ENCODE measurements around the gene CALR.
"Not testable (repeated sequence)": the region's sequence is repeated elsewhere in the genome, so short reads cannot be mapped to it uniquely, and the experiment has no call there.

Gene CALR

DNA sequence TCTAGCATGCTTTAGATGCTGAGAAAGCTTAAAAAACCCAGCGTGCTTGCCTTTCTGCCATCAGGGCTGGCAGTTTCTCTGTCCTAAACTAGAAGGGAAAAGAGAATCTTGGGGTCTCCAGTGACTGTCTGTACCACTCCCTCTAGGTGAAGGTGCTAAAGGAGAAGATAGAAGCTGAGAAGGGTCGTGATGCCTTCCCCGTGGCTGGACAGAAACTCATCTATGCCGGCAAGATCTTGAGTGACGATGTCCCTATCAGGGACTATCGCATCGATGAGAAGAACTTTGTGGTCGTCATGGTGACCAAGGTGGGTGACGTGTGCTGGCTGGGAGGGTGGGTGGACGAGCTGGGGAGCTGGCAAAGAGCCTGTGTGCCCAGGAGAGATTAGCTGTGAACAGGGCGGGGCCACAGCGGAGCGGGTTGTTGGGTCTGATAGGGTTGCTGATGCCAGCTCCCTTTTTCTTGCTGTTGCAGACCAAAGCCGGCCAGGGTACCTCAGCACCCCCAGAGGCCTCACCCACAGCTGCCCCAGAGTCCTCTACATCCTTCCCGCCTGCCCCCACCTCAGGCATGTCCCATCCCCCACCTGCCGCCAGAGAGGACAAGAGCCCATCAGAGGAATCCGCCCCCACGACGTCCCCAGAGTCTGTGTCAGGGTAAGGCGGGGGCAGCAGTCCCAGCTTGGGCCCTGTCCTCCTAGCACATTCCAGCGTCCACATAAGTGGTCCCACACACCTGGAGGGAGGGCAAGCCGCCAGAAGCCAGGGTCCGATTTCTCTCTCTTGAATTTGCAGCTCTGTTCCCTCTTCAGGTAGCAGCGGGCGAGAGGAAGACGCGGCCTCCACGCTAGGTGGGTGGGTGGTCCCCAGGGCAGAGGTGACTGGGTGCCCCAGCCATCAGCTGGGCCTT is 9.5 kb downstream of the CALR start:
- TF ChIP-seq CTCF (IDR thresholded peaks at IDR 0.05; ENCODE audit: low read length) (no peak), EZH2 (optimal IDR thresholded peaks at IDR 0.05; ENCODE audit: low read depth, low read length) (no peak), EZH2phosphoT487 (IDR thresholded peaks at IDR 0.05; ENCODE audit: low read length) (no peak)
- H3K27ac ChIP-seq (ENCODE audit: low read length) = no peak overlapping the region
- no peaks in the 10 kb centered on the region for H3K27me3 ChIP-seq (replicated peaks; ENCODE audit: insufficient read depth, low read length)
- no peaks in the 10 kb centered on the region for H3K9me3 ChIP-seq (replicated peaks; ENCODE audit: insufficient read depth, low read length)
- H3K4me3 ChIP-seq (ENCODE audit: low read length) = no peak overlapping the region
- H3K4me1 ChIP-seq (ENCODE audit: low read length) = peaks cover 11% of the 10 kb centered on the region
- peaks cover 22% of the 10 kb centered on the region for H3K36me3 ChIP-seq (replicated peaks; ENCODE audit: insufficient read depth, low read length)
- H4K20me1 ChIP-seq (ENCODE audit: insufficient read depth, low read length) = no peaks in the 10 kb centered on the region; the same call in 1 of the 2 replicates
- DNase-seq = no peak
- H3F3A ChIP-seq (ENCODE audit: insufficient read depth, low read length) = peaks cover 39% of the 10 kb centered on the region
- no peak overlapping the region for H2AFZ ChIP-seq (ENCODE audit: low read length)
- H3K4me2 ChIP-seq (ENCODE audit: low read depth, low read length) = no peak overlapping the region
- H3K9ac ChIP-seq (ENCODE audit: low read length) = no peak overlapping the region
- H3K9me2 ChIP-seq (replicated peaks; ENCODE audit: insufficient read depth, low read length) = no peaks in the 10 kb centered on the region
- H3K79me2 ChIP-seq (ENCODE audit: low read length) = peaks cover 67% of the 10 kb centered on the region

DNA sequence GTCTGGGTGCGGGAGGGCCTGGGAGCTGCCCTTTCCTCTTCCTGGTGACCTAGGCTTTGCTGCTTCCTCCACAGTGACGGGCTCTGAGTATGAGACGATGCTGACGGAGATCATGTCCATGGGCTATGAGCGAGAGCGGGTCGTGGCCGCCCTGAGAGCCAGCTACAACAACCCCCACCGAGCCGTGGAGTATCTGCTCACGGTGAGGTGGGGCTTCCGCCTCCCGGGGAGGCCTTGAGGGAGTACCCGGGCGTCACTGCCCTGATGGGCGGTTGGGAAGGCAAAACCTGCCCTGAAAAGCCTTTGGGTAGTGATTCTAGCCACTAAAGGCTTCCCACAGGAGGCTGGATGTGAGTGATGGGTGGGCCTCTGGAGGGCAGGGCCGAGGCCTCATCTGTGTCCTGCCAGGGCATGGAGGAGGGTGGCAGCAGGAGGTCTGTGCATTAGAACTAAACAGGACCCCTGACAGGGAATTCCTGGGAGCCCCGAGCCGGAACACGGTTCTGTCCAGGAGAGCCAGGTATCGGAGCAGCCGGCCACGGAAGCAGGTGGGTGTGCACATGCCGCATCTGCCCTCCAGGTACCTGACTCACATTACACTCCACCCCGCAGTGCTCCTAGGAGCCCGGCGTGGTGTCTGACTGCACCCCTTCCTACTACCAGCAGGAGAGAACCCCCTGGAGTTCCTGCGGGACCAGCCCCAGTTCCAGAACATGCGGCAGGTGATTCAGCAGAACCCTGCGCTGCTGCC is 10.4 kb downstream of the CALR start:
- Histone ChIP-seq H3K79me2 (ENCODE audit: low read length) (peaks cover 67% of the 10 kb centered on the region), H3K9me2 (replicated peaks; ENCODE audit: insufficient read depth, low read length) (no peaks in the 10 kb centered on the region), H3K27ac (ENCODE audit: low read length) (no peak overlapping the region), H3K27me3 (replicated peaks; ENCODE audit: insufficient read depth, low read length) (no peaks in the 10 kb centered on the region), H4K20me1 (ENCODE audit: insufficient read depth, low read length) (peaks cover 2% of the 10 kb centered on the region; the same call in 1 of the 2 replicates), H3F3A (ENCODE audit: insufficient read depth, low read length) (peaks cover 40% of the 10 kb centered on the region), H3K36me3 (replicated peaks; ENCODE audit: insufficient read depth, low read length) (peaks cover 21% of the 10 kb centered on the region), H3K9ac (ENCODE audit: low read length) (no peak overlapping the region), H3K9me3 (replicated peaks; ENCODE audit: insufficient read depth, low read length) (no peaks in the 10 kb centered on the region), H2AFZ (ENCODE audit: low read length) (no peak overlapping the region), H3K4me1 (ENCODE audit: low read length) (peaks cover 7% of the 10 kb centered on the region), H3K4me3 (ENCODE audit: low read length) (no peak overlapping the region), H3K4me2 (ENCODE audit: low read depth, low read length) (no peak overlapping the region)
- no peak for DNase-seq
- no peak for TF ChIP-seq CTCF (IDR thresholded peaks at IDR 0.05; ENCODE audit: low read length)
- no peak for TF ChIP-seq EZH2phosphoT487 (IDR thresholded peaks at IDR 0.05; ENCODE audit: low read length)
- no peak for TF ChIP-seq EZH2 (optimal IDR thresholded peaks at IDR 0.05; ENCODE audit: low read depth, low read length)

DNA sequence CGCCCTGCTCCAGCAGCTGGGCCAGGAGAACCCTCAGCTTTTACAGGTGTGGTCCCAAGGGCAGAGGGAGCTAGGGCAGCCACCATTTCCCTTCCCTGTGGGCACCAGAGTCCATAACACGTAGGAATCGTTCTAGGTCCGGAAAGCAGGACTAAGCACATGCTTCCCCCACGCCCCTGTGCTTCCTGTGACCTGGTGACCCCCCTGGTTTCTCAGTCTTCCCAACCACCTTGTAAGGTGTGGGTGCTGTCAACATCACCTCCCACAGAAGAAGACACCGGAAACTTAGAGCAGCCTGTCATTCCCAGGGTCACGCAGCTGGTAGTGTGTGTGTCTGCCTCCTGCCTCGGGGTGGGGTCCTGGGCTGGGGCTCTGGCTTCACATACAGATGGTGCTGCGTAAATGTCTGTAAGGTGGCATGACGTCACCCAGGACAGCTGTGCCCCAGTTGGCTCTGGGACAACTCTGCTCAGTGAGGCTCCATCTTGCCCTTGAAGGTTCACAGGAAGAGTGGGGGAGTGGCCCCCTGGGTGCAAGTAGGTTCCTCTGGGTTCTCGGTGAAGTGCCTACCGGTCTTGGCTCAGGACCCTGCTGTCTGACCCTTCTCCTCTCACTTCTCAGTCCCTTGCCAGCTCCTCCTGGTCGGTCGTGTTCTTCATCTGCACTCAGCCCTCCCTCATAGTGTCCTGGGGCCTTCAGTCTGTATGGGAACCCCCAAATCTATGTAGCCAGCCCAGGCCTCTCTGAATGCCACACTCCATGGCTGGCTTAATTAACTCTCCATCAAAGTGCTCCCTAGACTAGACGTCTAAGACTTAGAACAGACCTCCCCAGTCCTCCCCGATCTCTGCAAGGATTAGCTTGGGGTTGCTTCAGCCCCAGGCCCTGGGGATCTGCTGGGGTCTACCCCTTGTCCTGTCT is 11.2 kb downstream of the CALR start:
- TF ChIP-seq CTCF (IDR thresholded peaks at IDR 0.05; ENCODE audit: low read length) (no peak), EZH2 (optimal IDR thresholded peaks at IDR 0.05; ENCODE audit: low read depth, low read length) (no peak), EZH2phosphoT487 (IDR thresholded peaks at IDR 0.05; ENCODE audit: low read length) (no peak)
- Histone ChIP-seq H3K79me2 (ENCODE audit: low read length) (peaks cover 75% of the 10 kb centered on the region), H3K9me2 (replicated peaks; ENCODE audit: insufficient read depth, low read length) (no peaks in the 10 kb centered on the region), H3K9ac (ENCODE audit: low read length) (no peak overlapping the region), H3F3A (ENCODE audit: insufficient read depth, low read length) (peaks cover 40% of the 10 kb centered on the region), H4K20me1 (ENCODE audit: insufficient read depth, low read length) (peaks cover 6% of the 10 kb centered on the region; the same call in 1 of the 2 replicates), H3K4me2 (ENCODE audit: low read depth, low read length) (no peak overlapping the region), H3K9me3 (replicated peaks; ENCODE audit: insufficient read depth, low read length) (no peaks in the 10 kb centered on the region), H2AFZ (ENCODE audit: low read length) (no peak overlapping the region), H3K4me1 (ENCODE audit: low read length) (peaks cover 11% of the 10 kb centered on the region), H3K36me3 (replicated peaks; ENCODE audit: insufficient read depth, low read length) (peaks cover 21% of the 10 kb centered on the region), H3K4me3 (ENCODE audit: low read length) (no peak overlapping the region), H3K27me3 (replicated peaks; ENCODE audit: insufficient read depth, low read length) (no peaks in the 10 kb centered on the region), H3K27ac (ENCODE audit: low read length) (no peak overlapping the region)
- DNase-seq = no peak

- H3K4me2 ChIP-seq (ENCODE audit: low read depth, low read length); H3K27me3 ChIP-seq (replicated peaks; ENCODE audit: insufficient read depth, low read length); H3K9ac ChIP-seq (ENCODE audit: low read length); H3K27ac ChIP-seq (ENCODE audit: low read length); H3K4me3 ChIP-seq (ENCODE audit: low read length); H2AFZ ChIP-seq (ENCODE audit: low read length); DNase-seq; H3K9me3 ChIP-seq (replicated peaks; ENCODE audit: insufficient read depth, low read length); H3K9me2 ChIP-seq (replicated peaks; ENCODE audit: insufficient read depth, low read length); H4K20me1 ChIP-seq (ENCODE audit: insufficient read depth, low read length): not testable (repeated sequence)
- Histone ChIP-seq H3K79me2 (ENCODE audit: low read length) (peaks cover 86% of the 10 kb centered on the region), H3K36me3 (replicated peaks; ENCODE audit: insufficient read depth, low read length) (peaks cover 21% of the 10 kb centered on the region), H3K4me1 (ENCODE audit: low read length) (peaks cover 24% of the 10 kb centered on the region), H3F3A (ENCODE audit: insufficient read depth, low read length) (peaks cover 40% of the 10 kb centered on the region)
These were observed 13.6 kb downstream of the CALR start for GRCh38 chr19:12952050-12952449.
